Natural killer cell (primary cell): ENCODE data around the gene PIK3R5. TPM values are rescaled to one million over a fixed set of nuclear protein-coding genes. Genes with fewer than 3 reads are reported as not detected.

Experiments
- ATAC-seq, 3 donors: fragments of 150-1000 bp in 2 of 3; fragments of 200-7000 bp in 1 of 3; cut with Tn5 transposase; 1 replicate in 1 of 3; 2 replicates in 2 of 3; pipeline ENCODE4 v1.10.0; 2021; ENCODE audit warnings: mild to moderate bottlenecking in 2 of 3, moderate library complexity in 2 of 3
- DNase-seq, 2 donors: peaks; one replicate each; pipeline versions ENCODE4 v3.0.0 to v3.0.0-alpha.2; 2013 to 2021; ENCODE audit warnings: mixed read lengths in 1 of 2
- H3K27ac ChIP-seq: one replicate; pipeline ENCODE4 v1.5.1; 2013; ENCODE audit warnings: mild to moderate bottlenecking, low read length
- H3K27me3 ChIP-seq: one replicate; pipeline ENCODE4 v1.6.1; 2013; ENCODE audit warnings: low read length; ENCODE audit not compliant: control insufficient read depth, insufficient read depth
- H3K36me3 ChIP-seq: one replicate; pipeline ENCODE4 v1.6.1; 2013; ENCODE audit warnings: low read length; ENCODE audit not compliant: control insufficient read depth, insufficient read depth
- H3K4me1 ChIP-seq: one replicate; pipeline ENCODE4 v1.6.1; 2013; ENCODE audit warnings: low read length; ENCODE audit not compliant: control insufficient read depth, insufficient read depth
- H3K4me3 ChIP-seq: one replicate; pipeline ENCODE4 v1.5.1; 2013; ENCODE audit warnings: low read length
- H3K9me3 ChIP-seq: one replicate; pipeline ENCODE4 v1.6.1; 2013; ENCODE audit warnings: low read length; ENCODE audit not compliant: control insufficient read depth, insufficient read depth
- H3K27ac Mint-ChIP-seq, 2 donors: one replicate each; pipeline ENCODE4 v1.8.0; 2022; ENCODE audit warnings: mild to moderate bottlenecking in 2 of 2, mixed read lengths in 2 of 2, moderate library complexity in 1 of 2
- H3K27me3 Mint-ChIP-seq, 2 donors: one replicate each; pipeline ENCODE4 v1.8.0; 2022; ENCODE audit warnings: low read depth in 2 of 2, mixed read lengths in 2 of 2
- H3K36me3 Mint-ChIP-seq: one replicate; pipeline ENCODE4 v1.8.0; 2022; ENCODE audit warnings: mixed read lengths
- H3K4me1 Mint-ChIP-seq, 2 donors: one replicate each; pipeline ENCODE4 v1.8.0; 2022; ENCODE audit warnings: mixed read lengths in 2 of 2
- H3K4me3 Mint-ChIP-seq: one replicate; pipeline ENCODE4 v1.8.0; 2022; ENCODE audit warnings: mild to moderate bottlenecking, moderate library complexity, mixed read lengths
- H3K9me3 Mint-ChIP-seq, 2 donors: one replicate each; pipeline ENCODE4 v1.8.0; 2022; ENCODE audit warnings: mixed read lengths in 2 of 2
- WGBS: methylation state at CpG from one replicate; pipeline ENCODE4 v1.1.7; 2013; ENCODE audit warnings: missing lambda C conversion rate; ENCODE audit not compliant: insufficient coverage; 5-methylcytosine and 5-hydroxymethylcytosine counted together
- intact Hi-C: fragments of 100-400 bp; cut with micrococcal nuclease; formaldehyde crosslinking; loops from one replicate; pipeline ENCODE4 v1.14.2; 2022
- total RNA-seq, 4 donors: library from RNA; stranded (reverse); fragments of 120-200 nt in 1 of 4; gene quantifications; one replicate each; pipeline versions ENCODE4 v1.2.3 to v1.2.4, GENCODE V29; 2013 to 2022
- TF ChIP-seq, protein P1 (sequence below): fragments of 200-600 bp; IDR thresholded peaks from one replicate; pipeline ENCODE4 v1.8.0; 2022; ENCODE audit warnings: antibody characterized with exemption

PIK3R5 gene
- total RNA-seq, 3 donors from 2014 or later (not counting 1 experiment from before 2014, with no cell fraction given): 254 to 364 (median 348) TPM

DNA sequence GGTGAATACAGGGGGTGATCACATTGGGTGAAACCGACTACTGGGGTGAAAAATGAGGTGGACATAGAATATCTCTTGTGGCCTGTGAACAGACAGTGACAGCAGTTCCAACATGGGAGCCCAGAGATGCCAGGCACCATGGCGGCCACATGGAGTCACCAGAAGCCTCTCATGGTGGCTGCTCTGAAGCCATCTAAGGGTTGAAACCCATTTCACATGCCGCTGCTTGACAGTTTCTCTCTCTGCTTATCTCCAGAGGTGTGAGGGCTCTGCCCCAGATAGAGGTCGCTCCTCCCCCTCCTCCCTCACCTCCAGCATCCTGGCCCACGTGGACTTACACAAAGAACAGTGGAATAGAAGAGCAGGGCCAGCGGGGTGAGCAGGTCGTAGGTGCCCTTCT, 60.2 kb downstream of the PIK3R5 start:
- H3K36me3 Mint-ChIP-seq: peaks cover 34% of the 10 kb centered on the region
- TF ChIP-seq, protein P1, sequence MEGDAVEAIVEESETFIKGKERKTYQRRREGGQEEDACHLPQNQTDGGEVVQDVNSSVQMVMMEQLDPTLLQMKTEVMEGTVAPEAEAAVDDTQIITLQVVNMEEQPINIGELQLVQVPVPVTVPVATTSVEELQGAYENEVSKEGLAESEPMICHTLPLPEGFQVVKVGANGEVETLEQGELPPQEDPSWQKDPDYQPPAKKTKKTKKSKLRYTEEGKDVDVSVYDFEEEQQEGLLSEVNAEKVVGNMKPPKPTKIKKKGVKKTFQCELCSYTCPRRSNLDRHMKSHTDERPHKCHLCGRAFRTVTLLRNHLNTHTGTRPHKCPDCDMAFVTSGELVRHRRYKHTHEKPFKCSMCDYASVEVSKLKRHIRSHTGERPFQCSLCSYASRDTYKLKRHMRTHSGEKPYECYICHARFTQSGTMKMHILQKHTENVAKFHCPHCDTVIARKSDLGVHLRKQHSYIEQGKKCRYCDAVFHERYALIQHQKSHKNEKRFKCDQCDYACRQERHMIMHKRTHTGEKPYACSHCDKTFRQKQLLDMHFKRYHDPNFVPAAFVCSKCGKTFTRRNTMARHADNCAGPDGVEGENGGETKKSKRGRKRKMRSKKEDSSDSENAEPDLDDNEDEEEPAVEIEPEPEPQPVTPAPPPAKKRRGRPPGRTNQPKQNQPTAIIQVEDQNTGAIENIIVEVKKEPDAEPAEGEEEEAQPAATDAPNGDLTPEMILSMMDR: peak; percentile 14
- Histone ChIP-seq H3K4me3 (no peak overlapping the region), H3K36me3 (peaks cover 68% of the 10 kb centered on the region), H3K9me3 (no peaks in the 10 kb centered on the region), H3K4me1 (peaks cover 25% of the 10 kb centered on the region), H3K27ac (peak overlapping the region; percentile 55), H3K27me3 (no peaks in the 10 kb centered on the region)
- peaks cover 43 to 52% of the 10 kb centered on the region in 2 donors for H3K4me1 Mint-ChIP-seq
- H3K27me3 Mint-ChIP-seq: no peaks in the 10 kb centered on the region
- H3K9me3 Mint-ChIP-seq: no peaks in the 10 kb centered on the region
- 74% methylated on average over 6 of the region's 7 CpGs for WGBS
- ATAC-seq (peak; percentile 73 to 92 (median 92)), DNase-seq (peak in 1 of 2 donors; percentile 50)
- peak overlapping the region; percentile 94 to 95 for H3K27ac Mint-ChIP-seq
- H3K4me3 Mint-ChIP-seq: no peak overlapping the region
- intact Hi-C loops: loop anchor here (1.0 kb wide), 1 partner anchor 93 kb away; no protein-coding TSS in a partner anchor

- Histone ChIP-seq H3K4me1 (peaks cover 31% of the 10 kb centered on the region), H3K9me3 (no peaks in the 10 kb centered on the region), H3K36me3 (peaks cover 66% of the 10 kb centered on the region), H3K4me3 (no peak overlapping the region), H3K27me3 (no peaks in the 10 kb centered on the region), H3K27ac (peak overlapping the region; percentile 55)
- TF ChIP-seq, protein P1: no peak
- Mint-ChIP-seq H3K27me3 (no peaks in the 10 kb centered on the region), H3K4me1 (peaks cover 47 to 52% of the 10 kb centered on the region in 2 donors), H3K9me3 (no peaks in the 10 kb centered on the region), H3K4me3 (no peak overlapping the region), H3K36me3 (peaks cover 33% of the 10 kb centered on the region), H3K27ac (peak overlapping the region; percentile 94 to 95)
- DNase-seq (peak in 1 of 2 donors; percentile 10), ATAC-seq (no peak)
- intact Hi-C loops: loop anchor here (1.0 kb wide), 1 partner anchor 94 kb away; no protein-coding TSS in a partner anchor
- 97% methylated on average over 5 of the region's 5 CpGs for WGBS
Observed at GRCh38 chr17:8904686-8905085, 60.8 kb downstream of the PIK3R5 start.

- Mint-ChIP-seq H3K4me1 (peaks cover 50 to 54% of the 10 kb centered on the region in 2 donors), H3K36me3 (peaks cover 33% of the 10 kb centered on the region), H3K4me3 (no peak overlapping the region), H3K27me3 (no peaks in the 10 kb centered on the region), H3K9me3 (no peaks in the 10 kb centered on the region), H3K27ac (peak overlapping the region; percentile 94 to 95)
- 88% methylated on average over 1 of the region's 2 CpGs for WGBS
- intact Hi-C loops: no loop called here
- TF ChIP-seq, protein P1: no peak
- H3K27ac ChIP-seq: no peak overlapping the region
- peak in 1 of 2 donors; percentile 7 for DNase-seq
- H3K9me3 ChIP-seq: no peaks in the 10 kb centered on the region
- H3K4me3 ChIP-seq: no peak overlapping the region
- H3K4me1 ChIP-seq: peaks cover 36% of the 10 kb centered on the region
- H3K36me3 ChIP-seq: peaks cover 65% of the 10 kb centered on the region
- no peaks in the 10 kb centered on the region for H3K27me3 ChIP-seq
- no peak for ATAC-seq
Observed at GRCh38 chr17:8904201-8904600, 61.3 kb downstream of the PIK3R5 start.
